MM.1S (cell line): ENCODE measurements around the gene ABCC3.

ENCODE experiments used
- DNase-seq: peaks from one replicate; pipeline ENCODE4 v3.0.0-alpha.2; 2015
- H2AFZ ChIP-seq: fragments of 300-600 bp; sonication (generic); 2 replicates; pipeline ENCODE4 v1.6.0; 2016; ENCODE audit warnings: antibody characterized with exemption, low read length
- H3F3A ChIP-seq: fragments of 300-600 bp; sonication (generic); 2 replicates; pipeline ENCODE4 v1.6.1; 2016; ENCODE audit warnings: mild to moderate bottlenecking, antibody characterized with exemption, low read length, moderate library complexity, mixed read lengths; ENCODE audit not compliant: insufficient read depth
- H3K27ac ChIP-seq: fragments of 300-600 bp; sonication (generic); 2 replicates; pipeline ENCODE4 v1.5.1; 2016; ENCODE audit warnings: mild to moderate bottlenecking, low read length
- H3K27me3 ChIP-seq: fragments of 300-600 bp; sonication (generic); replicated peaks from 2 replicates; pipeline ENCODE4 v1.6.0; 2016; ENCODE audit warnings: low read length; ENCODE audit not compliant: insufficient read depth
- H3K36me3 ChIP-seq: fragments of 300-600 bp; sonication (generic); replicated peaks from 2 replicates; pipeline ENCODE4 v1.6.1; 2016; ENCODE audit warnings: mild to moderate bottlenecking, low read length, mixed read lengths; ENCODE audit not compliant: insufficient read depth
- H3K4me1 ChIP-seq: fragments of 300-600 bp; sonication (generic); 2 replicates; pipeline ENCODE4 v1.6.1; 2016; ENCODE audit warnings: low read length, mixed read lengths
- H3K4me2 ChIP-seq: fragments of 300-600 bp; sonication (generic); 2 replicates; pipeline ENCODE4 v1.6.0; 2016; ENCODE audit warnings: low read depth, low read length
- H3K4me3 ChIP-seq: fragments of 300-600 bp; sonication (generic); 2 replicates; pipeline ENCODE4 v1.5.1; 2016; ENCODE audit warnings: low read length, mixed read lengths
- H3K79me2 ChIP-seq: fragments of 300-600 bp; sonication (generic); 2 replicates; pipeline ENCODE4 v1.6.1; 2016; ENCODE audit warnings: mixed run types, low read length, mixed read lengths
- H3K9ac ChIP-seq: fragments of 300-600 bp; sonication (generic); 2 replicates; pipeline ENCODE4 v1.6.1; 2016; ENCODE audit warnings: low read length, mixed read lengths
- H3K9me2 ChIP-seq: fragments of 300-600 bp; sonication (generic); replicated peaks from 2 replicates; pipeline ENCODE4 v1.6.1; 2016; ENCODE audit warnings: mild to moderate bottlenecking, low read length, mixed read lengths; ENCODE audit not compliant: insufficient read depth
- H3K9me3 ChIP-seq: fragments of 300-600 bp; sonication (generic); replicated peaks from 2 replicates; pipeline ENCODE4 v1.6.1; 2016; ENCODE audit warnings: mild to moderate bottlenecking, low read length, mixed read lengths; ENCODE audit not compliant: insufficient read depth
- H4K20me1 ChIP-seq: fragments of 300-600 bp; sonication (generic); 2 replicates; pipeline ENCODE4 v1.6.1; 2016; ENCODE audit warnings: mild to moderate bottlenecking, low read length, moderate library complexity, mixed read lengths; ENCODE audit not compliant: insufficient read depth
- EZH2 ChIP-seq: fragments of 300-600 bp; sonication (generic); optimal IDR thresholded peaks from 2 replicates; pipeline ENCODE3; 2017; ENCODE audit warnings: low read depth, mild to moderate bottlenecking, antibody characterized with exemption, low read length, mixed read lengths
- EZH2phosphoT487 ChIP-seq: fragments of 300-600 bp; sonication (generic); IDR thresholded peaks from 2 replicates; pipeline ENCODE4 v1.6.1; 2018; ENCODE audit warnings: antibody characterized with exemption, low read length
- TF ChIP-seq, protein P1 (sequence below): fragments of 300-600 bp; sonication (generic); IDR thresholded peaks from 2 replicates; pipeline ENCODE4 v1.5.1; 2016; ENCODE audit warnings: antibody characterized with exemption, low read length, mixed read lengths

Gene ABCC3

DNA sequence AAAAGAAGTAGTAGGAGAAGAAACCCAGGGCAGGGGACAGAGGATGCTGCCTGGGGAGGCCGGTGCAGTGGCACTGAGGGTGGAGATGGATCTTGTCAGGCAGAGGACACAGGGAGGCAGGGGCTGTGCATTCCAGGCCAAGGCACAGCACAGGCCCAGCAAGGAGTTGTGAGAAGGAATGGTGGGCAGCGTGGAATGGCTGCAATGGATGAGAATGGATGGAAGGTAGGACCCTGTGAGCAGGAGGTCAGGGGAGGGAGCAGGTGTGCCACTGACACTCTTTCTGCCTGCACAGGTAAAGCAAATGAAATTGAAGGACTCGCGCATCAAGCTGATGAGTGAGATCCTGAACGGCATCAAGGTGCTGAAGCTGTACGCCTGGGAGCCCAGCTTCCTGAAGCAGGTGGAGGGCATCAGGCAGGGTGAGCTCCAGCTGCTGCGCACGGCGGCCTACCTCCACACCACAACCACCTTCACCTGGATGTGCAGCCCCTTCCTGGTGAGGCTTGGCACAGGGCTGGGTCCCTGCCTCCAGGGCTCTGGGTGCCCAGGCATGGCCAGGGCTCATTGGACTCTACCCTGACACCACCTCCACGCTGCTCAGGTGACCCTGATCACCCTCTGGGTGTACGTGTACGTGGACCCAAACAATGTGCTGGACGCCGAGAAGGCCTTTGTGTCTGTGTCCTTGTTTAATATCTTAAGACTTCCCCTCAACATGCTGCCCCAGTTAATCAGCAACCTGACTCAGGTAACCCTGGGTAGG, 32.8 kb downstream of the ABCC3 start:
- DNase-seq = no peak
- Histone ChIP-seq H3K79me2 (no peaks in the 10 kb centered on the region), H3K4me3 (no peak overlapping the region), H3F3A (no peaks in the 10 kb centered on the region), H4K20me1 (no peaks in the 10 kb centered on the region), H3K9ac (no peak overlapping the region), H3K27ac (no peak overlapping the region), H3K36me3 (no peaks in the 10 kb centered on the region), H3K4me1 (no peaks in the 10 kb centered on the region), H3K27me3 (no peaks in the 10 kb centered on the region), H3K4me2 (no peak overlapping the region), H3K9me2 (no peaks in the 10 kb centered on the region), H3K9me3 (no peaks in the 10 kb centered on the region), H2AFZ (no peak overlapping the region)
- TF ChIP-seq, protein P1, sequence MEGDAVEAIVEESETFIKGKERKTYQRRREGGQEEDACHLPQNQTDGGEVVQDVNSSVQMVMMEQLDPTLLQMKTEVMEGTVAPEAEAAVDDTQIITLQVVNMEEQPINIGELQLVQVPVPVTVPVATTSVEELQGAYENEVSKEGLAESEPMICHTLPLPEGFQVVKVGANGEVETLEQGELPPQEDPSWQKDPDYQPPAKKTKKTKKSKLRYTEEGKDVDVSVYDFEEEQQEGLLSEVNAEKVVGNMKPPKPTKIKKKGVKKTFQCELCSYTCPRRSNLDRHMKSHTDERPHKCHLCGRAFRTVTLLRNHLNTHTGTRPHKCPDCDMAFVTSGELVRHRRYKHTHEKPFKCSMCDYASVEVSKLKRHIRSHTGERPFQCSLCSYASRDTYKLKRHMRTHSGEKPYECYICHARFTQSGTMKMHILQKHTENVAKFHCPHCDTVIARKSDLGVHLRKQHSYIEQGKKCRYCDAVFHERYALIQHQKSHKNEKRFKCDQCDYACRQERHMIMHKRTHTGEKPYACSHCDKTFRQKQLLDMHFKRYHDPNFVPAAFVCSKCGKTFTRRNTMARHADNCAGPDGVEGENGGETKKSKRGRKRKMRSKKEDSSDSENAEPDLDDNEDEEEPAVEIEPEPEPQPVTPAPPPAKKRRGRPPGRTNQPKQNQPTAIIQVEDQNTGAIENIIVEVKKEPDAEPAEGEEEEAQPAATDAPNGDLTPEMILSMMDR = no peak

DNA sequence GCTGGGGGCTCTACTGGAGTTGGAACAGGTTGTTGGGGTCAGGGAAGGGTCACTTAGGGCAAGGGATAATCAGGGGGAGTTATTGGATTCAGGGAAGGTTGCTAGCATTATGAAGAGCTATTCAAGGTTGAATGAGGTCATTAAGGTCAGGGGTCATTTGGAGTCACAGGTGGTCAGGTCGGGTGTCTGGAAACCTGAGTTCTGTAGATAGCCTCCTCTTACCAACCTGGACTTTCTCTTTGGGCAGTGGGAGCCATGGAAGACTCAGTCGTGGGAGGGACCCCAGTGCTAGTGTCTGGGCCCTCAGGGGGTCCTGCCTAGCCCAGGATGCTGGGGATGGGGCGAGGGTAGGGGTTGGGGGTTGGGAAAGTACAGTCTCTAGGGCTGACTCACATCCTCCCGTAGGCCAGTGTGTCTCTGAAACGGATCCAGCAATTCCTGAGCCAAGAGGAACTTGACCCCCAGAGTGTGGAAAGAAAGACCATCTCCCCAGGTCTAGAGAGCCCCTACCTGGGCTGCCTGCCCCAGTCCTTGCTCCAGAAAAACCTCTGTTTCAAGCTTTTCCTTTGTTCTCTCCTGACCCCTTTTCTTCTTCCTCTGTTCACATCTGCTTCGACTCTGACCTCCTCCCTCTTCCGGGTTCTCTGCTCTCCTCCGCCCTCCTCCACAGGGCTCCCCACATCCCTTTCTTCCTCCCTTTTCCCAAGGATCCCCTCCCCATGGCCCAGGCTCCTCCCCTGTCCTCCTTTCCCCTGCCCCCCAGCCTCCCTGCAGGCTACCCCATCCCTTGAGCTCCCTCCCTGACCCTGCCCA, 33.5 kb downstream of the ABCC3 start:
- Histone ChIP-seq H3K4me3 (no peak overlapping the region), H3K4me1 (no peaks in the 10 kb centered on the region), H2AFZ (no peak overlapping the region), H3F3A (no peaks in the 10 kb centered on the region), H3K27me3 (no peaks in the 10 kb centered on the region), H3K27ac (no peak overlapping the region), H3K9ac (no peak overlapping the region), H3K9me3 (no peaks in the 10 kb centered on the region), H3K9me2 (no peaks in the 10 kb centered on the region), H3K79me2 (no peaks in the 10 kb centered on the region), H4K20me1 (no peaks in the 10 kb centered on the region), H3K36me3 (no peaks in the 10 kb centered on the region), H3K4me2 (no peak overlapping the region)
- TF ChIP-seq EZH2 (no peak), EZH2phosphoT487 (no peak)
- TF ChIP-seq, protein P1 = no peak
- DNase-seq = no peak

DNA sequence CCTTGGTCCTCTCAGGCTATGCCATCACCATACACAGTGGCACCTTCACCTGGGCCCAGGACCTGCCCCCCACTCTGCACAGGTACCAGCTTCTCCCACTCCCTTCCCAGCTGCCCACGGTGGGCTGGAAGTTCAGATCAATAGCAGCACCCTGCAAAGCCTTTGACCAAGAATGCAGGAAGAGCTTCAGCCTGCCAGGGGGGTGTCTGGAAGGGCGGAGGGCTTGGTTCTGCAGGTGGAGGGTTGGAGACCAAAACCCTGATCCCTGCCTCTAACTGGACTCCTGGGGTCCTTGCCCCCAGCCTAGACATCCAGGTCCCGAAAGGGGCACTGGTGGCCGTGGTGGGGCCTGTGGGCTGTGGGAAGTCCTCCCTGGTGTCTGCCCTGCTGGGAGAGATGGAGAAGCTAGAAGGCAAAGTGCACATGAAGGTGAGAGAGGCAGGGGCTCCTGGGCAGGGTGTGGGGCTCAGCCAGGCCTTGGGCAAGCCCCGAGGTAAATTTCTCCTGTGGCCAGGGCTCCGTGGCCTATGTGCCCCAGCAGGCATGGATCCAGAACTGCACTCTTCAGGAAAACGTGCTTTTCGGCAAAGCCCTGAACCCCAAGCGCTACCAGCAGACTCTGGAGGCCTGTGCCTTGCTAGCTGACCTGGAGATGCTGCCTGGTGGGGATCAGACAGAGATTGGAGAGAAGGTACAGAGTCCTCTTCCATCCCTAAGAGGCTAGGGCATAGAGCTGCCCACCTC, 34.3 kb downstream of the ABCC3 start:
- no peaks in the 10 kb centered on the region for H3K4me1 ChIP-seq
- H3F3A ChIP-seq = no peaks in the 10 kb centered on the region
- H3K79me2 ChIP-seq = no peaks in the 10 kb centered on the region
- H3K9ac ChIP-seq = no peak overlapping the region
- no peaks in the 10 kb centered on the region for H4K20me1 ChIP-seq
- no peaks in the 10 kb centered on the region for H3K9me2 ChIP-seq
- no peak overlapping the region for H3K27ac ChIP-seq
- no peaks in the 10 kb centered on the region for H3K27me3 ChIP-seq
- H3K4me3 ChIP-seq = no peak overlapping the region
- no peak overlapping the region for H3K4me2 ChIP-seq
- no peak overlapping the region for H2AFZ ChIP-seq
- no peak for DNase-seq
- TF ChIP-seq EZH2phosphoT487 (no peak), EZH2 (no peak)
- TF ChIP-seq, protein P1 = no peak
- no peaks in the 10 kb centered on the region for H3K9me3 ChIP-seq
- no peaks in the 10 kb centered on the region for H3K36me3 ChIP-seq
